Activated CD4-positive, alpha-beta T cell treated with anti-CD3 and anti-CD28 coated beads, Interleukin-2, amount 10 ng/mL, durations not matched to agents 24 days and 14 days (primary cell): ENCODE measurements around the gene STARD3. TPM values are rescaled to one million over a fixed set of nuclear protein-coding genes. Genes with fewer than 3 reads are reported as not detected.
"Not testable (repeated sequence)": the region's sequence is repeated elsewhere in the genome, so short reads cannot be mapped to it uniquely, and the experiment has no call there.

ENCODE experiments used
- DNase-seq: peaks from one replicate; pipeline ENCODE4 v3.0.0; 2022
- H3K27ac Mint-ChIP-seq: one replicate; pipeline ENCODE4 v1.8.0; 2022; ENCODE audit warnings: mild to moderate bottlenecking, mixed read lengths
- H3K27me3 Mint-ChIP-seq: one replicate; pipeline ENCODE4 v1.8.0; 2022; ENCODE audit warnings: mixed read lengths
- H3K36me3 Mint-ChIP-seq: one replicate; pipeline ENCODE4 v1.8.0; 2022; ENCODE audit warnings: low read depth, mild to moderate bottlenecking, mixed read lengths
- H3K4me1 Mint-ChIP-seq: one replicate; pipeline ENCODE4 v1.8.0; 2021; ENCODE audit warnings: mixed read lengths
- H3K4me3 Mint-ChIP-seq: one replicate; pipeline ENCODE4 v1.8.0; 2022; ENCODE audit warnings: mild to moderate bottlenecking, moderate library complexity, mixed read lengths
- H3K9me3 Mint-ChIP-seq: one replicate; pipeline ENCODE4 v1.8.0; 2021; ENCODE audit warnings: mixed read lengths
- intact Hi-C: fragments of 100-400 bp; cut with micrococcal nuclease; formaldehyde crosslinking; loops from one replicate; pipeline ENCODE4 v1.15.1; 2023
- total RNA-seq: library from RNA; stranded (reverse); gene quantifications from 2 replicates; pipeline ENCODE4 v1.2.3, GENCODE V29; 2022

Gene STARD3
- total RNA-seq, 1 donor from 2014 or later: 53.6 TPM

DNA sequence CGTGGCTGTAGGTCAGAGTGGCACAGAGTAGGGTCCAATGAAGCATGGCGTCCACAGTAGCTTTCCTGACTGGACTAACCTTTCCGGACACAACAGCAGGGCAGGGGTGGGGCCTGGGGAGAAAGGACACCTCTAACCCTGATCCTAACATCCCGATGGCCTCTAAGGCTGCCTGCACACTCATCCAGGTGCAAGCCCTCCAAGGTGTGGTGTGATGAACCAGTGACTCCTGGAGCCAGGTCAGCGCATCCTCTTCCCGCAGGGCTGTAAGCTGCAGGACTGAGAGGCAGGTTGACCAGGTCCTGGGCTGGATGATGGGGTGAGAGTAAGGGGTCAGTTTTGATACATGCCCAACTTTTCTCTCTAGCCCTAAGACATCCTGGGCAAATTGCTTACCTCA lies 59.8 kb downstream of the STARD3 start:
- H3K4me1 Mint-ChIP-seq: peaks cover 3% of the 10 kb centered on the region
- H3K9me3 Mint-ChIP-seq: no peaks in the 10 kb centered on the region
- no peak for DNase-seq
- no peaks in the 10 kb centered on the region for H3K36me3 Mint-ChIP-seq
- no peak overlapping the region for H3K4me3 Mint-ChIP-seq
- H3K27ac Mint-ChIP-seq: no peak overlapping the region
- intact Hi-C loops: no loop called here
- peaks cover 31% of the 10 kb centered on the region for H3K27me3 Mint-ChIP-seq

- no peak overlapping the region for H3K4me3 Mint-ChIP-seq
- intact Hi-C loops: no loop called here
- peaks cover 42% of the 10 kb centered on the region for H3K27me3 Mint-ChIP-seq
- DNase-seq: no peak
- H3K27ac Mint-ChIP-seq: no peak overlapping the region
- peaks cover 3% of the 10 kb centered on the region for H3K4me1 Mint-ChIP-seq
- H3K9me3 Mint-ChIP-seq: no peaks in the 10 kb centered on the region
- no peaks in the 10 kb centered on the region for H3K36me3 Mint-ChIP-seq
These were observed 61.0 kb downstream of the STARD3 start for GRCh38 chr17:39697961-39698360.

DNA sequence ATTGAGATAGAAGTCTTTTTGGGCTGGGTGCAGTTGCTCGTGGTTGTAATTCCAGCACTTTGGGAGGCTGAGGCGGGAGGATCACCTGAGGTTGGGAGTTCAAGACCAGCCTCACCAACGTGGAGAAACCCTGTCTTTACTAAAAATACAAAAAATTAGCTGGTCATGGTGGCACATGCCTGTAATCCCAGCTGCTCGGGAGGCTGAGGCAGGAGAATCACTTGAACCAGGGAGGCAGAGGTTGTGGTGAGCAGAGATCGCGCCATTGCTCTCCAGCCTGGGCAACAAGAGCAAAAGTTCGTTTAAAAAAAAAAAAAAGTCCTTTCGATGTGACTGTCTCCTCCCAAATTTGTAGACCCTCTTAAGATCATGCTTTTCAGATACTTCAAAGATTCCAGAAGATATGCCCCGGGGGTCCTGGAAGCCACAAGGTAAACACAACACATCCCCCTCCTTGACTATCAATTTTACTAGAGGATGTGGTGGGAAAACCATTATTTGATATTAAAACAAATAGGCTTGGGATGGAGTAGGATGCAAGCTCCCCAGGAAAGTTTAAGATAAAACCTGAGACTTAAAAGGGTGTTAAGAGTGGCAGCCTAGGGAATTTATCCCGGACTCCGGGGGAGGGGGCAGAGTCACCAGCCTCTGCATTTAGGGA lies 62.3 kb downstream of the STARD3 start:
- H3K27me3 Mint-ChIP-seq: peaks cover 43% of the 10 kb centered on the region
- intact Hi-C loops, H3K4me1 Mint-ChIP-seq, H3K36me3 Mint-ChIP-seq, H3K4me3 Mint-ChIP-seq, DNase-seq, H3K27ac Mint-ChIP-seq, H3K9me3 Mint-ChIP-seq: not testable (repeated sequence)

DNA sequence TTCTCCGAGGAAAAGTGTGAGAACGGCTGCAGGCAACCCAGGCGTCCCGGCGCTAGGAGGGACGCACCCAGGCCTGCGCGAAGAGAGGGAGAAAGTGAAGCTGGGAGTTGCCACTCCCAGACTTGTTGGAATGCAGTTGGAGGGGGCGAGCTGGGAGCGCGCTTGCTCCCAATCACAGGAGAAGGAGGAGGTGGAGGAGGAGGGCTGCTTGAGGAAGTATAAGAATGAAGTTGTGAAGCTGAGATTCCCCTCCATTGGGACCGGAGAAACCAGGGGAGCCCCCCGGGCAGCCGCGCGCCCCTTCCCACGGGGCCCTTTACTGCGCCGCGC lies 62.8 kb downstream of the STARD3 start, which contains the start of gene ERBB2:
ERBB2 (plus strand) TSS at position 247 of the 330 bp plus-strand sequence. CDS start 175 bp downstream, outside the sequence.
- Mint-ChIP-seq H3K27me3 (peaks cover 43% of the 10 kb centered on the region), H3K4me1 (peaks cover 6% of the 10 kb centered on the region), H3K27ac (no peak within 1 kb of the TSS), H3K4me3 (no peak within 1 kb of the TSS), H3K9me3 (no peaks in the 10 kb centered on the region), H3K36me3 (no peaks in the 10 kb centered on the region)
- DNase-seq: no peak
- intact Hi-C loops: no loop called here

- no peak for DNase-seq
- intact Hi-C loops: no loop called here
- Mint-ChIP-seq H3K4me3 (no peak overlapping the region), H3K36me3 (no peaks in the 10 kb centered on the region), H3K4me1 (peaks cover 6% of the 10 kb centered on the region), H3K27ac (no peak overlapping the region), H3K9me3 (no peaks in the 10 kb centered on the region), H3K27me3 (peaks cover 43% of the 10 kb centered on the region)
These were observed 63.4 kb downstream of the STARD3 start for GRCh38 chr17:39700148-39700987.

DNA sequence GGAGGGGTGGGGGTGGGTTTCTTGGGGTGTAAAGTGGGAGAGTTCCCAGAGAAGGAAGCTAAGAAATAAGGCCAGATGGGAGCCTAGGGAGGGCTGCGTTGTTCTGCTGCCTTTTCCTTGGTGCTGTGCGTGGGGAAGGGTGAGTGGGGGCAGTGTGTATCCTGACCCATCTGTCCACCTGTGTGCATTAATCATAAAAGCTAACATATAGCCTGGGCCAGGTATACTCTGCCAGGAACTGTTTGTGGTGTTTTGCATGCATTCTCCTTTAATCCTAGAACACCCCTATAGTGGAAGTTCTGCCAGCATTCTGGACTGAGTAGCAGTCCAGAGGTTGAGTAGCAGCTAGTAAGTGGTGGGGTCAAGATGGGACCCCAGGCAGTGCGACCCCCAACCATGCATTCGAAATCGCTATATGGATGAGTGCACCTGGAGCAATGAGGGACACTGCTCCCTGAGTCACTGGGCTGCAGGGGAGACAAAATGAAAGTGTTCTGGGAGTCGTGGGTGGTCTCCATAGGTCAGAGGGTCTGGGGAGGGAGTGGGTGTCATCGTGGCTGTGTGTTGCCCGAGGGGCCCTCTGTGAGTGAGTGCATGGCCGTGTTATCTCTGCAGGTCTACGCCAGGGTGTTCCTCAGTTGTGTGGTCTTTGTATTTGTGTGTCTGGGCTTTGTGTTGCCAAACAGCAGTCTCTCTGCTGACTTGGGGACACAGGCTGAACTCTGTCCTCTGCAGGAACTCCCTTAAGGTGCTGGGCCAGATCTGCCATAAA lies 64.3 kb downstream of the STARD3 start:
- intact Hi-C loops: no loop called here
- H3K36me3 Mint-ChIP-seq: no peaks in the 10 kb centered on the region
- no peak overlapping the region for H3K4me3 Mint-ChIP-seq
- no peak for DNase-seq
- H3K27ac Mint-ChIP-seq: no peak overlapping the region
- peaks cover 43% of the 10 kb centered on the region for H3K27me3 Mint-ChIP-seq
- peaks cover 6% of the 10 kb centered on the region for H3K4me1 Mint-ChIP-seq
- no peaks in the 10 kb centered on the region for H3K9me3 Mint-ChIP-seq

GRCh38 chr17:39701784-39702422 lies 65.0 kb downstream of the STARD3 start:
- no peak for DNase-seq
- no peak overlapping the region for H3K27ac Mint-ChIP-seq
- peaks cover 7% of the 10 kb centered on the region for H3K4me1 Mint-ChIP-seq
- intact Hi-C loops: no loop called here
- no peaks in the 10 kb centered on the region for H3K9me3 Mint-ChIP-seq
- no peak overlapping the region for H3K4me3 Mint-ChIP-seq
- H3K36me3 Mint-ChIP-seq: no peaks in the 10 kb centered on the region
- peaks cover 43% of the 10 kb centered on the region for H3K27me3 Mint-ChIP-seq

DNA sequence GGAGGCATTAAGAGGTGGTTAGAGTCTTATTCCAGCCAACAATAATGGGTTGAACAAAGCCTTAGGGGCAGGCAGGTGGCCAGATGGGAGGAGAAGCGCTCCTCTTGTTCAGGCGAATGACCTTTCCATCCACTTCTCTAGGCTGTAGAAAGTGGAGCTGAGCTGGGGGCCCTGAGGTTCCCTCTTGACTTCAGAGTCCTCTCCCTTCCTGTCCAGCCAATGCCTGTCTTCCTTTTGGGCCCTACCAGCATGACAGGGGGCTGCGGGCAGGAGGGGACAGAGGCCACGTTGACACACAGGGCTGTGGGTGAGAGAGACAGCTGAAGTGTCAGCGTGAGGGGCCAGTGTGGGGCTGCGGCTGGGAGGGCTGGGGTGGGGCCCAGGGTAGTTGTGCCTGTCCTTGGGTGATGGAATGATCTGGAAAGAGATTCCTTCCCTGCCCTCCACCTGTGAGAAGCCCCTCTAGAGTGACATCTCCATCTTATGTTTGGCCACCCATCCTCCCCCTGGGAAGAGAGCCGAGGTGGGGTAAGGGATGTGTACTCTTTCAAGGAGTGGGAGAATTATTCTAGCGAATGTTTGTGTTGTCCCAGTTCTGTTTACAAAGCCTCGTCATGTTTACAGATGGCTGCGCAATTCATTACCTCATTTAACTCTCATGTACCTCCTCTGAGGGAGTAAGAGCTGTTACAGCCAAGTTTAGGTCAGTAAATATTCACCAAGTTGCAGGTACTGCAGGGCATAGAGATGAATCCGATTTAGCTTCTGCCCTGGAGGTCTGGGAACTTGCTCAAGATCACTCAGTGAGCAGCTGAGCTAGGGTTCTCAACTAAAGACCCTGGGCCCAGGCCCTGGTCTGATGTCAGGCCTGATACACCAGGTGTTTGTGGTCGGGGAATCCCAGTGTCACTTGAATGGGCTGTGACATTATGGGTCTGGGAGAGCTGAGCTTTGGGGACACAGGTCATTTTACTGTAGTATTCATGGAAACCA lies 66.3 kb downstream of the STARD3 start:
- peaks cover 39% of the 10 kb centered on the region for H3K27me3 Mint-ChIP-seq
- no peak overlapping the region for H3K4me3 Mint-ChIP-seq
- no peaks in the 10 kb centered on the region for H3K36me3 Mint-ChIP-seq
- no peak for DNase-seq
- intact Hi-C loops: no loop called here
- no peak overlapping the region for H3K27ac Mint-ChIP-seq
- H3K9me3 Mint-ChIP-seq: no peaks in the 10 kb centered on the region
- peaks cover 12% of the 10 kb centered on the region for H3K4me1 Mint-ChIP-seq

GRCh38 chr17:39703913-39704312 lies 67.0 kb downstream of the STARD3 start:
- H3K9me3 Mint-ChIP-seq: no peaks in the 10 kb centered on the region
- H3K36me3 Mint-ChIP-seq: no peaks in the 10 kb centered on the region
- intact Hi-C loops: no loop called here
- no peak overlapping the region for H3K4me3 Mint-ChIP-seq
- H3K27ac Mint-ChIP-seq: no peak overlapping the region
- peaks cover 12% of the 10 kb centered on the region for H3K4me1 Mint-ChIP-seq
- peaks cover 34% of the 10 kb centered on the region for H3K27me3 Mint-ChIP-seq
- DNase-seq: no peak

DNA sequence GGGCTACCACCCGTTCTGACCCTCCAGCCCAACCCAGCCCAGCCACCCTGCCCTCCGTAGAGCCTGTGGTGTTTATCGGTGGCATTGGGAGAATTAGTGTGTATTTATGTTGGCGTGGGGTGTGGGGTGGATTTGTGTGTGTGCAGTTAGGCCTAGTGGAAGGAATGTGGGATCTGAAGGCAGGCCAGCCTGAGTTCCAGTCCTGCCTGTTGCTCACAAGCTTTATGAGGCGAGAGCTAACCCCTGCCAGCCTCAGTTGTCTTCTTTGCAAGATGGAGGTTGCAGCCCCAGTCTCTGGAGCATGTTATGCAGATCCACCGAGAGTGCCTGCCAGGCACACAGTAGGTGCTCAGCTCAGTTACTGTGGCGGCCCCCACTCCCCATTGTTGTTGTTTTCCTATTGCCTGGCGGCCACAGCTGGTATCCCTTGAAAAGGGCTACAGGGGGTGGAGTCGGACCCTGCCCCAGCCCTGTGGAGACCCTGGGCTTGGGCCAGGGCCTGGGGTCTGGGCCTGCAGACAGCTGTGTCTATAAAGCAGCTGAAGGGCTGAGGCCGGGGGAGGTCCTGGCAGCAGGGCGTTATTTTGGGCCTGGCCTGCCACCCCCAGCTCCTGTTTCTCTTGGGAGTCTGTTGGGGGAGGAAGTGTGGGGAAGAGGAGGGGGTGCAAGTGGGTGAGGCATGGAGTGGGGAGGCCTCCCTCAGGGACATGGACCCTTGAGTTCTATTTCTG lies 68.0 kb downstream of the STARD3 start:
- Mint-ChIP-seq H3K9me3 (no peaks in the 10 kb centered on the region), H3K27me3 (peaks cover 25% of the 10 kb centered on the region), H3K4me1 (peaks cover 9% of the 10 kb centered on the region), H3K36me3 (no peaks in the 10 kb centered on the region), H3K27ac (no peak overlapping the region), H3K4me3 (no peak overlapping the region)
- intact Hi-C loops: no loop called here
- DNase-seq: no peak

GRCh38 chr17:39705786-39706348 lies 68.9 kb downstream of the STARD3 start:
- H3K36me3 Mint-ChIP-seq: no peaks in the 10 kb centered on the region
- no peak overlapping the region for H3K4me3 Mint-ChIP-seq
- intact Hi-C loops: no loop called here
- H3K4me1 Mint-ChIP-seq: peaks cover 9% of the 10 kb centered on the region
- no peak overlapping the region for H3K27ac Mint-ChIP-seq
- peaks cover 21% of the 10 kb centered on the region for H3K27me3 Mint-ChIP-seq
- DNase-seq: no peak
- H3K9me3 Mint-ChIP-seq: no peaks in the 10 kb centered on the region

GRCh38 chr17:39706383-39706782 lies 69.4 kb downstream of the STARD3 start:
- no peaks in the 10 kb centered on the region for H3K9me3 Mint-ChIP-seq

More at GRCh38 chr17:39706383-39706782, 69.4 kb downstream of the STARD3 start:
- Mint-ChIP-seq H3K4me1 (peaks cover 9% of the 10 kb centered on the region), H3K27me3 (peaks cover 16% of the 10 kb centered on the region), H3K36me3 (no peaks in the 10 kb centered on the region), H3K27ac (no peak overlapping the region), H3K4me3 (no peak overlapping the region)
- intact Hi-C loops: no loop called here
- no peak for DNase-seq
